Esophagus muscularis mucosa (tissue), 4 donors: ENCODE data around the gene IGF2R. TPM values are rescaled to one million over a fixed set of nuclear protein-coding genes. Genes with fewer than 3 reads are reported as not detected.

Source experiments
- DNase-seq: peaks from one replicate; pipeline ENCODE4 v3.0.0-alpha.2; 2017; ENCODE audit errors: extremely low spot score
- H3K27ac ChIP-seq, 4 donors: fragments of 200-600 bp; sonication (generic); replicated peaks in 1 of 4; 1 replicate in 3 of 4; 2 replicates in 1 of 4; pipeline ENCODE4 v1.5.1; 2016 to 2019; ENCODE audit warnings: mild to moderate bottlenecking in 1 of 4
- H3K27me3 ChIP-seq, 4 donors: fragments of 200-600 bp; sonication (generic); one replicate each; pipeline versions ENCODE4 v1.5.1 to v1.6.0; 2016 to 2019
- H3K36me3 ChIP-seq, 4 donors: fragments of 200-600 bp; sonication (generic); one replicate each; pipeline ENCODE4 v1.5.1; 2016 to 2019
- H3K4me1 ChIP-seq, 4 donors: fragments of 200-600 bp; sonication (generic); one replicate each; pipeline ENCODE4 v1.5.1; 2016 to 2019
- H3K4me3 ChIP-seq, 4 donors: fragments of 200-600 bp; sonication (generic); 1 replicate in 2 of 4; 2 replicates in 2 of 4; pipeline ENCODE4 v1.5.1; 2016 to 2019; ENCODE audit warnings: mild to moderate bottlenecking in 4 of 4, moderate library complexity in 1 of 4
- H3K9me3 ChIP-seq, 4 donors: fragments of 200-600 bp; sonication (generic); 1 replicate in 3 of 4; 2 replicates in 1 of 4; pipeline ENCODE4 v1.5.1; 2016 to 2019
- CTCF ChIP-seq, 3 experiments: fragments of 200-600 bp in 2 of 3; fragments of 450-650 bp in 1 of 3; sonication (generic) in 2 of 3; IDR thresholded peaks; one replicate each; pipeline ENCODE4 v1.5.1; 2017 to 2019; ENCODE audit warnings: antibody characterized with exemption in 3 of 3, mild to moderate bottlenecking in 2 of 3, moderate library complexity in 1 of 3
- EP300 ChIP-seq: sonication (generic); formaldehyde crosslinking; IDR thresholded peaks from one replicate; pipeline ENCODE4 v1.6.1; 2017; ENCODE audit warnings: antibody characterized with exemption
- POLR2A ChIP-seq: fragments of 450-650 bp; IDR thresholded peaks from one replicate; pipeline ENCODE4 v1.6.1; 2017; ENCODE audit warnings: antibody characterized with exemption, moderate library complexity, mild to moderate bottlenecking, low read depth
- POLR2AphosphoS5 ChIP-seq, 2 donors: sonication (generic); formaldehyde crosslinking; IDR thresholded peaks; one replicate each; pipeline ENCODE4 v1.6.1; 2017; ENCODE audit warnings: antibody characterized with exemption in 2 of 2
- WGBS: methylation state at CpG from one replicate; pipeline ENCODE4 v1.1.5; 2018; 5-methylcytosine and 5-hydroxymethylcytosine counted together
- intact Hi-C: fragments of 100-400 bp; cut with DNase I; formaldehyde crosslinking; loops from one replicate; pipeline ENCODE4 v1.15.1; 2023
- total RNA-seq, 4 donors: library from RNA; depleted of rRNA; stranded (reverse); fragments of >200 nt; gene quantifications; one replicate each; pipeline versions ENCODE4 v1.1.0 to v1.2.1, GENCODE V29; 2016

Gene IGF2R
- total RNA-seq, 4 donors from 2014 or later, result 43.6 to 75.3 (median 58.4) TPM

GRCh38 chr6:160027076-160027475, 58.2 kb downstream of the IGF2R start:
- no peak for TF ChIP-seq POLR2A
- TF ChIP-seq EP300, result no peak
- no peak for TF ChIP-seq CTCF (IDR thresholded peaks at IDR 0.05)
- TF ChIP-seq POLR2AphosphoS5 (IDR thresholded peaks at IDR 0.05), result no peak
- WGBS, result 90% methylated on average over 11 of the region's 11 CpGs
- peaks cover 17 to 20% (median 18%) of the 10 kb centered on the region in 4 donors for H3K4me1 ChIP-seq
- peak; percentile 74 for DNase-seq
- no peaks in the 10 kb centered on the region for H3K9me3 ChIP-seq
- peaks cover 14 to 63% (median 37%) of the 10 kb centered on the region in 4 donors for H3K36me3 ChIP-seq
- intact Hi-C loops, result loop anchor here (5.0 kb wide), 2 partner anchors 45 to 60 kb away; partner anchors contain the start of gene IGF2R
- no peak overlapping the region for H3K4me3 ChIP-seq
- H3K27me3 ChIP-seq, result no peaks in the 10 kb centered on the region
- no peak overlapping the region for H3K27ac ChIP-seq

GRCh38 chr6:160027931-160028330, 59.0 kb downstream of the IGF2R start:
- H3K36me3 ChIP-seq, result peaks cover 22 to 71% (median 43%) of the 10 kb centered on the region in 4 donors
- 94% methylated on average over 10 of the region's 10 CpGs for WGBS
- intact Hi-C loops, result loop anchor here (5.0 kb wide), 2 partner anchors 46 to 61 kb away; partner anchors contain the start of gene IGF2R

GRCh38 chr6:160028487-160029275, 59.8 kb downstream of the IGF2R start:
- intact Hi-C loops, result loop anchor here (5.0 kb wide), 2 partner anchors 46 to 61 kb away; partner anchors contain the start of gene IGF2R
- Histone ChIP-seq H3K4me1 (peaks cover 17 to 20% (median 18%) of the 10 kb centered on the region in 4 donors), H3K9me3 (no peaks in the 10 kb centered on the region), H3K4me3 (no peak overlapping the region), H3K27me3 (no peaks in the 10 kb centered on the region), H3K36me3 (peaks cover 29 to 79% (median 48%) of the 10 kb centered on the region in 4 donors), H3K27ac (peak overlapping the region in 2 of 4 donors; percentile 26 to 78)
- peak; percentile 85 for DNase-seq
- TF ChIP-seq POLR2AphosphoS5 (IDR thresholded peaks at IDR 0.05), result no peak
- TF ChIP-seq EP300, result no peak
- no peak for TF ChIP-seq CTCF (IDR thresholded peaks at IDR 0.05)
- no peak for TF ChIP-seq POLR2A
- 94% methylated on average over 8 of the region's 8 CpGs for WGBS

More at GRCh38 chr6:160027931-160028330, 59.0 kb downstream of the IGF2R start:
- peak; percentile 57 for DNase-seq
- Histone ChIP-seq H3K9me3 (no peaks in the 10 kb centered on the region), H3K4me1 (peaks cover 17 to 20% (median 18%) of the 10 kb centered on the region in 4 donors), H3K27ac (peak overlapping the region in 1 of 4 donors; percentile 26), H3K27me3 (no peaks in the 10 kb centered on the region), H3K4me3 (no peak overlapping the region)
- TF ChIP-seq POLR2A (no peak), EP300 (no peak), POLR2AphosphoS5 (IDR thresholded peaks at IDR 0.05) (no peak), CTCF (IDR thresholded peaks at IDR 0.05) (no peak)

- no peak for TF ChIP-seq CTCF (IDR thresholded peaks at IDR 0.05)
- TF ChIP-seq POLR2A, result no peak
- no peak for TF ChIP-seq EP300
- TF ChIP-seq POLR2AphosphoS5 (IDR thresholded peaks at IDR 0.05), result no peak
- 92% methylated on average over 11 of the region's 11 CpGs for WGBS
- peak overlapping the region; percentile 73 to 79 (median 76) for H3K27ac ChIP-seq
- peaks cover 38 to 79% (median 49%) of the 10 kb centered on the region in 4 donors for H3K36me3 ChIP-seq
- no peak overlapping the region for H3K4me3 ChIP-seq
- peak; percentile 81 for DNase-seq
- no peaks in the 10 kb centered on the region for H3K9me3 ChIP-seq
- peaks cover 17 to 20% (median 18%) of the 10 kb centered on the region in 4 donors for H3K4me1 ChIP-seq
- intact Hi-C loops, result loop anchor here (5.0 kb wide), 2 partner anchors 47 to 62 kb away; partner anchors contain the start of gene IGF2R
- H3K27me3 ChIP-seq, result no peaks in the 10 kb centered on the region
Measured at GRCh38 chr6:160029525-160029924, 60.6 kb downstream of the IGF2R start.
